Aorta (tissue), 5 donors: ENCODE measurements around the gene SPATA20. TPM values are rescaled to one million over a fixed set of nuclear protein-coding genes. Genes with fewer than 3 reads are reported as not detected.

Experiments used
- ATAC-seq: fragments of 200-7000 bp; cut with Tn5 transposase; one replicate; pipeline ENCODE4 v1.9.1; 2022; ENCODE audit warnings: moderate library complexity; ENCODE audit not compliant: low FRiP score
- DNase-seq, 2 donors: peaks; one replicate each; pipeline ENCODE4 v3.0.0-alpha.2; 2020
- H3K27ac ChIP-seq, 2 donors: one replicate each; pipeline ENCODE4 v1.5.1; 2013; ENCODE audit warnings: low read length in 2 of 2, mild to moderate bottlenecking in 2 of 2, moderate library complexity in 2 of 2, control low read depth in 1 of 2, inconsistent platforms in 1 of 2, low read depth in 1 of 2
- H3K27me3 ChIP-seq, 2 donors: one replicate each; pipeline ENCODE4 v1.6.1; 2013; ENCODE audit warnings: control low read depth in 1 of 2, low read length in 1 of 2, mild to moderate bottlenecking in 1 of 2, moderate library complexity in 1 of 2; ENCODE audit not compliant: insufficient read depth in 2 of 2, control insufficient read depth in 1 of 2
- H3K36me3 ChIP-seq, 2 donors: one replicate each; pipeline ENCODE4 v1.6.1; 2013; ENCODE audit warnings: control low read depth in 1 of 2, low read length in 1 of 2, mild to moderate bottlenecking in 1 of 2; ENCODE audit not compliant: insufficient read depth in 2 of 2, control insufficient read depth in 1 of 2
- H3K4me1 ChIP-seq, 2 donors: one replicate each; pipeline ENCODE4 v1.6.1; 2013; ENCODE audit warnings: low read length in 2 of 2, control low read depth in 1 of 2, mild to moderate bottlenecking in 1 of 2, moderate library complexity in 1 of 2; ENCODE audit not compliant: insufficient read depth in 2 of 2, control insufficient read depth in 1 of 2
- H3K4me3 ChIP-seq, 2 donors: one replicate each; pipeline ENCODE4 v1.5.1; 2013; ENCODE audit warnings: low read length in 2 of 2, control low read depth in 1 of 2, mild to moderate bottlenecking in 1 of 2
- H3K9me3 ChIP-seq: one replicate; pipeline ENCODE4 v1.6.1; 2013; ENCODE audit warnings: mild to moderate bottlenecking, low read length; ENCODE audit not compliant: control insufficient read depth
- WGBS, 2 donors: extraction: QIAGEN DNeasy Blood & Tissue Kit; methylation state at CpG; one replicate each; pipeline ENCODE4 v1.1.7; 2013; 5-methylcytosine and 5-hydroxymethylcytosine counted together
- intact Hi-C, 2 donors: fragments of 100-400 bp; cut with DNase I; formaldehyde crosslinking; loops; one replicate each; pipeline versions ENCODE4 v1.14.2 to v1.15.0; 2022
- polyA plus RNA-seq, 2 donors: library from polyadenylated mRNA; stranded (reverse); fragments of 200-250 nt; gene quantifications; one replicate each; pipeline ENCODE4 v1.2.3, GENCODE V29; 2013
- total RNA-seq, 2 donors: library from RNA; stranded (reverse); fragmentation: NEBNext Ultra II Directional; extraction: Animal tissue kit (Norgen Biotek cat#: 25700); gene quantifications; one replicate each; pipeline ENCODE4 v1.2.1, GENCODE V29; 2021
- donor health status: healthy with polysubstance abuse.
- donor health status: Bipolar disorder and iron deficiency.
- donor health status: DM: no; HTN: no; CAD: no.
- donor health status: DM: no; HTN: no; CAD: no.
- donor health status: DM: yes; HTN: yes; CAD: no.

Gene SPATA20
- total and polyA plus RNA-seq, 4 donors, result 16.7 to 64.0 (median 34.8) TPM

- no peaks in the 10 kb centered on the region for H3K27me3 ChIP-seq
- no peak overlapping the region for H3K4me3 ChIP-seq
- 29 to 41% methylated on average over 7 of the region's 7 CpGs for WGBS, 2 donors
- intact Hi-C loops, result no loop called here
- no peaks in the 10 kb centered on the region for H3K36me3 ChIP-seq
- no peaks in the 10 kb centered on the region for H3K9me3 ChIP-seq
- no peak for ATAC-seq
- H3K4me1 ChIP-seq, result no peaks in the 10 kb centered on the region
- no peak for DNase-seq
- no peak overlapping the region for H3K27ac ChIP-seq
Measured at GRCh38 chr17:50583641-50584040, 36.7 kb downstream of the SPATA20 start.

GRCh38 chr17:50584116-50584515, 37.1 kb downstream of the SPATA20 start:
- Histone ChIP-seq H3K4me1 (no peaks in the 10 kb centered on the region), H3K27ac (no peak overlapping the region), H3K9me3 (no peaks in the 10 kb centered on the region), H3K27me3 (no peaks in the 10 kb centered on the region), H3K4me3 (no peak overlapping the region), H3K36me3 (no peaks in the 10 kb centered on the region)
- 23 to 32% methylated on average over 4 of the region's 4 CpGs for WGBS, 2 donors
- intact Hi-C loops, result no loop called here
- DNase-seq, result no peak
- ATAC-seq, result no peak

- Histone ChIP-seq H3K36me3 (no peaks in the 10 kb centered on the region), H3K27ac (no peak overlapping the region), H3K9me3 (no peaks in the 10 kb centered on the region), H3K4me3 (no peak overlapping the region), H3K27me3 (no peaks in the 10 kb centered on the region), H3K4me1 (no peaks in the 10 kb centered on the region)
- WGBS, 2 donors, result 97% methylated on average over 6 of the region's 6 CpGs
- intact Hi-C loops, result no loop called here
- ATAC-seq, result no peak
- DNase-seq, result no peak
Measured at GRCh38 chr17:50584749-50585148, 37.8 kb downstream of the SPATA20 start.

GRCh38 chr17:50585346-50585745, 38.4 kb downstream of the SPATA20 start:
- no peak for DNase-seq

GRCh38 chr17:50585891-50586290, 38.9 kb downstream of the SPATA20 start:
- intact Hi-C loops, result no loop called here
- H3K36me3 ChIP-seq, result no peaks in the 10 kb centered on the region
- H3K4me1 ChIP-seq, result no peaks in the 10 kb centered on the region
- no peaks in the 10 kb centered on the region for H3K27me3 ChIP-seq
- H3K27ac ChIP-seq, result no peak overlapping the region
- H3K4me3 ChIP-seq, result no peak overlapping the region
- DNase-seq, result no peak
- 83 to 84% methylated on average over 8 of the region's 8 CpGs for WGBS, 2 donors
- no peaks in the 10 kb centered on the region for H3K9me3 ChIP-seq
- no peak for ATAC-seq

More at GRCh38 chr17:50585346-50585745, 38.4 kb downstream of the SPATA20 start:
- no peak overlapping the region for H3K4me3 ChIP-seq
- 92 to 97% methylated on average over 4 of the region's 4 CpGs for WGBS, 2 donors
- no peak overlapping the region for H3K27ac ChIP-seq
- no peaks in the 10 kb centered on the region for H3K9me3 ChIP-seq
- intact Hi-C loops, result no loop called here
- no peaks in the 10 kb centered on the region for H3K4me1 ChIP-seq
- no peaks in the 10 kb centered on the region for H3K27me3 ChIP-seq
- no peaks in the 10 kb centered on the region for H3K36me3 ChIP-seq
- ATAC-seq, result no peak

GRCh38 chr17:50586421-50587247, 39.7 kb downstream of the SPATA20 start:
- Histone ChIP-seq H3K36me3 (no peaks in the 10 kb centered on the region), H3K4me3 (no peak overlapping the region), H3K27me3 (no peaks in the 10 kb centered on the region), H3K9me3 (no peaks in the 10 kb centered on the region), H3K4me1 (no peaks in the 10 kb centered on the region), H3K27ac (no peak overlapping the region)
- ATAC-seq (no peak), DNase-seq (no peak)
- 84 to 88% methylated on average over 9 of the region's 9 CpGs for WGBS, 2 donors
- intact Hi-C loops, result no loop called here

GRCh38 chr17:50587571-50587970, 40.6 kb downstream of the SPATA20 start:
- Histone ChIP-seq H3K27me3 (no peaks in the 10 kb centered on the region), H3K9me3 (no peaks in the 10 kb centered on the region), H3K27ac (no peak overlapping the region), H3K4me3 (no peak overlapping the region), H3K4me1 (no peaks in the 10 kb centered on the region), H3K36me3 (no peaks in the 10 kb centered on the region)
- DNase-seq, result no peak
- WGBS, 2 donors, result 74 to 78% methylated on average over 9 of the region's 9 CpGs
- no peak for ATAC-seq
- intact Hi-C loops, result no loop called here

GRCh38 chr17:50588391-50589049, 41.5 kb downstream of the SPATA20 start:
- Histone ChIP-seq H3K4me3 (no peak overlapping the region), H3K36me3 (no peaks in the 10 kb centered on the region), H3K27ac (no peak overlapping the region), H3K4me1 (no peaks in the 10 kb centered on the region), H3K9me3 (no peaks in the 10 kb centered on the region), H3K27me3 (no peaks in the 10 kb centered on the region)
- intact Hi-C loops, result no loop called here
- WGBS, 2 donors, result 46 to 49% methylated on average over 18 of the region's 18 CpGs
- ATAC-seq (no peak), DNase-seq (no peak)
